Measurements from ENCODE around the gene RBM20.

RBM20 gene

DNA sequence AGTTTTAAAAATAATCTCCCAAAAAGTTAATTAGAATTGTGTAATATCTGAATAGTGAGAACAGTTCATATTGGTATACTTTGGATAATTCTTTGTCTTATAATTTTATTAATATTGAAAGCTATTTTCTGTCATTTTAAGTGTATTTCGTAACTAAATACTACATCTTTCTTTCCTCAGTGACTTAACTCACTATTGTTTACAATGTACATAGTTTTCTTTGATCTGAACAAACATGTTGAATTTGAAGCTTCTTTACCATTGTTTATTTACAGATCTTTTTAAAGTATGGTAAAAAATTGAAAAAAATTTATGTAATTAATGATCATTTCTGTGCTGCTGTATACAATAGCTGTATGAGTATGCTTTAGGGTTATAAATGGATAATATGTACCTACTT lies 232.7 kb downstream of the RBM20 start:
- no peak for DNase-seq

DNA sequence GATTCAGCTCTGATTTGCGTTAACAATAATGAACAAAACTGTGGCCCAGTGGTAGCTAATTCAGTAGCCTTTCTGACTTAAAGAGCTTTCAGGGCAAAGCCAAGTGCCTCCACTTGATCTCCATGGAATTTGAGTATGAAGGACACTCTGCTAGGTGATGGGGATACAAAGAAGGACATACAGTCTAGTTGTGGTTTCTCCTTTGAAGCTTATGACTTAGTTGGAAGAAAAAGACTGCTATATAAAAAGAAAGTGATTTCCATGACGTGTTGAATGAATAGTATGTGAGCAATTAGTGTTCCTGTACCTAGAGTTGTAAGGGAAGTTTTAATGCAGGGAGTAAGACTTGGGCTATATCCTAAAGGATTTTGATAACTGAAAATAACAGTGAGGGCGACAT lies 235.9 kb downstream of the RBM20 start:
- no peak for DNase-seq

DNA sequence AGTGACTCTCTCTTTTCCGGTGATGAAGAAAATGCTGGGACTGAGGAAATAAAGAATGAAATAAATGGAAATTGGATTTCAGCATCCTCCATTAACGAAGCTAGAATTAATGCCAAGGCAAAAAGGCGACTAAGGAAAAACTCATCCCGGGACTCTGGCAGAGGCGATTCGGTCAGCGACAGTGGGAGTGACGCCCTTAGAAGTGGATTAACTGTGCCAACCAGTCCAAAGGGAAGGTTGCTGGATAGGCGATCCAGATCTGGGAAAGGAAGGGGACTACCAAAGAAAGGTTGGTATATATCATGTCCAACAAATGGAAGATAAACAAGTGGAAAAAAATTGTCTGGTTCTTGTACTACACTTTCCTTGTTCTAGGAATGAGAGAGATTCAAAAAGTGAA lies 237.1 kb downstream of the RBM20 start:
- DNase-seq, result no peak

DNA sequence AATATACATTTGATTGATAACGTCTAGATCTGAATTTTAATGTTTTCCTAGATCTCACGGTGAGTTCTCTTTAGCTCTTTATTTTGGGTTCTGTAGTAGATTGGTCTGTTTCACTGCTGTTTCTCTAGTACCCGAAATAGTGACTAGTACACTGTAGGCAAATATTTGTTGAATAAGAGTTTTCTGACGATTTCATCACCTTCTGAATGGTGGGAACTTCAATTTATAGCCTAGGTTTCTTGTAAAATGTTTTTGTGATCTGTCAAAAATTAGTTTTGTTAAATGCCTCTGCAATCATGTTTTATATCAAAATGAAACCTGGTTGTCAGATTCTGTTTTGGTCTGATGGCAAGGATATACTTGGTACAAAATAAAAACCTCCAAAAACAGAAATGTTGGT lies 237.8 kb downstream of the RBM20 start:
- DNase-seq, result no peak

DNA sequence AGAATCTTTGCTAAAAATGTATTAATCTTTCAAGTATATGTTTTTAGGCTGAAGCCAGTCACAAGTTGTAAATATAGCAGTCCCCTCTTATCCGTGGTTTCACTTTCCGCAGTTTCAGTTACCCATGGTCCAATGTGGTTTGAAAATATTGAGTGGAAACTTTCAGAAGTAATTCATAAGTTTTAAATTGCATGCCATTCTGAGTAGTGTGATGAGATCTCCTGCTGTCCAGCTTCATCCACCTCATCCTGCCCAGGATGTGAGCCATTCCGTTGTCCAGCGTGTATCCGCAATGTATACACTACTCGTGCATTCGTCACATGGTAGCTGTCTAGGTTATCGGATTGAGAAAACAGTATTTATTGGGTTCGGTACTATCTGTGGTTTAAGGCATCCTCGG lies 239.8 kb downstream of the RBM20 start:
- DNase-seq, result no peak

DNA sequence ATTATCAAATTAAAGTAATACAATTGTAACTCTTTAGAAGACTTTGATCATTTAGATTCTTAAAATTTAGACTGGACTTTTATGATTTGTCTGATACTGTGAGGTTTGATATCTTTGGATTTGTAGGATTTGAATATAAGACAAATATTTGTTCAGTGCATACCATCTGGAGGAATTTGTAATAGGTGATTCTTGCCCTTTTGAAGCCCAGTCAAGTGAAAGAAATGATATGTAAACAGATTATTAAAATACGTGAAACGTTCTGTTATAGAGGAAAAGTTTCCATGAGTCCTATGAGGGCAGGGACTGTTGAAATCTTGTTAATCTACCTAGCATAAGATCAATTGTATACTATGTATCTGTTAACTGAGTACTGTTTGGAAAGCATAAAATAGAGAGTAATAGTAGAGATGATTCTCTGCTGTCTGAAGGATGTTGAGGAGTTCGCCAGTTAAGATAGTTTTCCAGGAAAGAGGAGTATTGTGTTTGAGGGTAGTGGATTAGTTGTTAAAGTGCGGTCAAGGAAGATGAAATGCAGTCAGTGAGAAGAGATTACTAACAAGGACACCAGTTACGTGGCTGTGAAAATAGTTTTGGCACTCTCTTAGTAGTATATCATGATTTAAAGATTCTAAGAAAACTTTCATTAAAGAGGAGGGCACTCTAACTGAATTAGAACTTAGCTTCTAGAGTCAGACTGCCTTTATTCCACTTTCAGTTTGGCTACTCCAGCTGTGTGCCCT lies 242.0 kb downstream of the RBM20 start:
- no peak for DNase-seq

DNA sequence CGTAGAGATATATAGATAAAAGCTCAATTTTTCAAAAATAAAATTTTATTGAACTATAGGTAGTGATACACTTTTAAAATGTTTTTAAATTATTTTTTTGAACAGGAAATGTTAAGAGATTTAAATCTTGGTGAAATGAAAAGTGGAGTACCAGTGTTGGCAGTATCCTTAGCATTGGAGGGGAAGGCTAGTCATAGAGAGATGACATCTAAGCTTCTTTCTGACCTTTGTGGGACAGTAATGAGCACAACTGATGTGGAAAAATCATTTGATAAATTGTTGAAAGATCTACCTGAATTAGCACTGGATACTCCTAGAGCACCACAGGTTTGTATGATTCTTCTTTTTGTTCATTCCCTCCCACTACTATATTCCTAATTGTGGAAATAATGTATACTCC lies 243.4 kb downstream of the RBM20 start:
- DNase-seq, result no peak
